Measurements from ENCODE around the gene SETD3.

The SETD3 gene

DNA sequence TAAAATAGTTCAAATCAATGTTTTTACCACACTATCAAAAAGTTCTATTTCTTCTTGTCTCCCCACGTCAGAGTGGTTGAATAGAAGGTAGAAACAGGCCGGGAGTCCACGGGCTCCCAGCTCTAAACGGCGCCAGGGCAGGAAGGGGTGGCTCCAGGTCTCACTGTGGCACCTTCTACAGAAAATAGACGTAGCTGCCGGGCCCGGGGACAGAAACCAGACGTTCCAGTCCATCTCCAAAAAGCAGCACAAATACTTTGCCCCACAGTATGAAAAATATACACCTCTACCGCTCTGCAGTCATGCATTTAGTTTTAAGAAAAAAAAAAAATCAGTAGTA is 31.4 kb upstream of the SETD3 start:
- TF ChIP-seq, protein P1, sequence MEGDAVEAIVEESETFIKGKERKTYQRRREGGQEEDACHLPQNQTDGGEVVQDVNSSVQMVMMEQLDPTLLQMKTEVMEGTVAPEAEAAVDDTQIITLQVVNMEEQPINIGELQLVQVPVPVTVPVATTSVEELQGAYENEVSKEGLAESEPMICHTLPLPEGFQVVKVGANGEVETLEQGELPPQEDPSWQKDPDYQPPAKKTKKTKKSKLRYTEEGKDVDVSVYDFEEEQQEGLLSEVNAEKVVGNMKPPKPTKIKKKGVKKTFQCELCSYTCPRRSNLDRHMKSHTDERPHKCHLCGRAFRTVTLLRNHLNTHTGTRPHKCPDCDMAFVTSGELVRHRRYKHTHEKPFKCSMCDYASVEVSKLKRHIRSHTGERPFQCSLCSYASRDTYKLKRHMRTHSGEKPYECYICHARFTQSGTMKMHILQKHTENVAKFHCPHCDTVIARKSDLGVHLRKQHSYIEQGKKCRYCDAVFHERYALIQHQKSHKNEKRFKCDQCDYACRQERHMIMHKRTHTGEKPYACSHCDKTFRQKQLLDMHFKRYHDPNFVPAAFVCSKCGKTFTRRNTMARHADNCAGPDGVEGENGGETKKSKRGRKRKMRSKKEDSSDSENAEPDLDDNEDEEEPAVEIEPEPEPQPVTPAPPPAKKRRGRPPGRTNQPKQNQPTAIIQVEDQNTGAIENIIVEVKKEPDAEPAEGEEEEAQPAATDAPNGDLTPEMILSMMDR (IDR thresholded peaks at IDR 0.05; ENCODE audit: insufficient read depth, low read depth, low read length, missing control alignments): no peak
- DNase-seq (ENCODE audit: low read depth): no peak

DNA sequence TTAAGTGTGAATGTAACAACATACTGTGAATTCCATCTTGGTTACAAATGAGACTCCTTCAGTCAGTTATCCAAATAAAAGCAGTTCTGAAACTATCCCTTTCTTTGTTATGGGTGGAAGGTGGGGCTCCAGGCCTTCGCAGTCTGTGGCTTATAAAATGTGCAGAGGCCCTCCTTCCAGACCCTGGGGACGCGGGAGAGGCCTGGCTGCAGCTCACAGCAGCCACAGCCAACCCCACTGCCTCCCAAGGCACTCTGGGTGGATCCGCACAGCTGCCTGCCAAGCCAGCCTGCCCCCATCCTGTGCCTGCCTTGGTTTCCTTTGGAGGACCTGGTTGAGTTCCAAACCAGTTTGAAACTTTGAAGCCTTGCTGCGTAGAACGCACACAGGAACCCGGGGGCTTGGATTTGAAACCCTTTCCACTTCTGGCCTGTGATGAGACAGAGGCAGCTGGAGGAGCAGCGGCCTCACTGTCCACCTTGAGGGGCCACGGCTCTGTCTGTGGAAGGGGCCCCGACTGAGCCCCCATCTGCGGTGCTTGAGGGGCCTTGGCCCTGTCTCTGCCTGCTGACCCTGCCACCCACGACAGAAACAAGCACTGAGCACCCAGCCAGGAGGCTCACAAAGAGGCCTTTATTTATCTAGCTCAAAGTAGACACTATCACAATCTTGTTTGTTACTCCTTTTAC is 30.9 kb upstream of the SETD3 start:
- DNase-seq (ENCODE audit: low read depth): no peak
- no peak overlapping the region for H3K4me3 ChIP-seq (ENCODE audit: low read length)
- TF ChIP-seq, protein P1 (IDR thresholded peaks at IDR 0.05; ENCODE audit: insufficient read depth, low read depth, low read length, missing control alignments): no peak

More for the DNA sequence above, 31.4 kb upstream of the SETD3 start:
- H3K4me3 ChIP-seq (ENCODE audit: low read length): no peak overlapping the region

DNA sequence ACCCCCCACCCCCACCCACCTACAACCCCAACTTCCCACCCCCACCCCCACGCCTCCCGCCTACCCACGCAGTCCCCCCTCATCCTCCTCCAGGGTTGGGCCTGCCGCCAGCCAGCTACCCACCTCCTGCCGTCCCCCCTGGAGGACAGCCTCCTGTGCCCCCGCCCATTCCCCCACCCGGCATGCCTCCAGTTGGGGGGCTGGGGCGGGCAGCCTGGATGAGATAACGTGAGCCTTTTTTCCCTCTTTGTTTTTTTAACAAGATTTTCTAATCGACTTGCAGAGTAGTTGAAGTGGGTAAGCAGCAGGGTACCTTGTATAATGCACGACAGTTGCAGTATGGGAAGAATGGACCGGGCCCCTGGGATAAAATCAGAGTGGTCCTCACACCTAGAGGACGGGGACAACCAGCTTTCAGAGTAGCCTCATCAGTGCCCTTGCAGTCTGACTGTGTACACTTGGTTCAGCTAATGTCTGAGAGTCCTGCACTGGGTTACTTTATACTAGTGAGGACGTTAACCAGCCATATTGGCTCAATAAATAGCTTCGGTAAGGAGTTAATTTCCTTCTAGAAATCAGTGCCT is 30.0 kb upstream of the SETD3 start:
- DNase-seq (ENCODE audit: low read depth): no peak
- TF ChIP-seq, protein P1 (IDR thresholded peaks at IDR 0.05; ENCODE audit: insufficient read depth, low read depth, low read length, missing control alignments): no peak
- H3K4me3 ChIP-seq (ENCODE audit: low read length): no peak overlapping the region

DNA sequence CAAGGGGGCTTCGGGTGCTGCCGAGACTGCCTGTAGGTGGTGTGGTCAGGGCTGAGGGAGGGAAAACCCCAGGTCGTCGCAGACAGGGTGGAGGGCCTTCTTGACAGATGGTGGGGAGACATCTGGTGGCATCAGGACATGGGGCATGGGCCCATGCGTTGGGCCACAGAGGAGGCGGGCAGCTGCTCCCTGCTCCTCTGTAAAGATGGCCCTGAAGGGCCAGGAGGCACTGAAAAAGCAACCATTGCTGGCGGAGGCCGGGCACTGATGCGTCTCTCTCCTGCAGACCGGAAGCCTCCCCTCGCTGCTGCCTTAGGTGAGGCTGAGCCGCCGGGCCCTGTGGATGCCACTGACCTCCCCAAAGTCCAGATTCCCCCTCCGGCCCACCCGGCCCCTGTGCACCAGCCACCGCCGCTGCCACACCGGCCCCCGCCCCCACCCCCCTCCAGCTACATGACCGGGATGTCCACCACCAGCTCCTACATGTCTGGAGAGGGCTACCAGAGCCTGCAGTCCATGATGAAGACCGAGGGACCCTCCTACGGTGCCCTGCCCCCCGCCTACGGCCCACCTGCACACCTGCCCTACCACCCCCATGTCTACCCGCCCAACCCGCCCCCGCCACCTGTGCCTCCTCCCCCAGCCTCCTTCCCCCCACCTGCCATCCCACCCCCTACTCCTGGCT is 29.4 kb upstream of the SETD3 start:
- TF ChIP-seq, protein P1 (IDR thresholded peaks at IDR 0.05; ENCODE audit: insufficient read depth, low read depth, low read length, missing control alignments): no peak
- DNase-seq (ENCODE audit: low read depth): no peak
- H3K4me3 ChIP-seq (ENCODE audit: low read length): no peak overlapping the region

DNA sequence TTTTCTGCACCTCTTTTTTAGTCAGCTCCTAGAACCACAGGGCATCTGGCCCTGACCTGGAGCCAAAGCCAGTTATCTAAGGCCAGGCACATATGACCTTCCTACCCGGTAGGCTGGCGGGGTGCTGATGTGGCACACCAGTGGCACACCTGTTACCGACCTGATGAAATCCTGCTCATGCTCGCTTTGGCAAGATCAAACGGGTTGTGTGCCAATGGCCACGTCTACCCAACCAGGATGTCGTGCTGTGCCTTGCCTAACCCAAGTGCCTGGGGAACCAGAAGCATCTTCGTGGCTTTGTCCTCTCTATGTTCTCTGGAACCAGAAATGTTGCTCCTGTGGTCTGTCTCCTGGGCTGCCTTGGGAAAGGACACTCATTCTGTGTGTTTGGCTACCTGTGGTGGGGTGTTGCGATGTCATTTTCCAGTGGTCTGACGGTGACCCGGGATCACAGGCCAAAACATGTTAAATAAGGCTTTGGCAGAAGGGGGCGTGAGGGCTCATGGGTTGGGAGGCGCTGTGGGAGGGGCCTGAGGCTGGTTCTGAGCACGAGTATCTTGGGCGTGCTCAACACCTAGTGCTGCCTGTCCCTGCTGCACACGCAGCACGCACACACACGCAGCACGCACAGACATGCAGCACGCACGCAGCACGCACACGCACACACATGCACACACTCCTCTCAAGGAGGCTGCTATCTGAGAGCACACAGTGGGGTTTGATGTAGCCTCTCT is 28.4 kb upstream of the SETD3 start:
- DNase-seq (ENCODE audit: low read depth): peak; percentile 39
- TF ChIP-seq, protein P1 (IDR thresholded peaks at IDR 0.05; ENCODE audit: insufficient read depth, low read depth, low read length, missing control alignments): no peak
- no peak overlapping the region for H3K4me3 ChIP-seq (ENCODE audit: low read length)

DNA sequence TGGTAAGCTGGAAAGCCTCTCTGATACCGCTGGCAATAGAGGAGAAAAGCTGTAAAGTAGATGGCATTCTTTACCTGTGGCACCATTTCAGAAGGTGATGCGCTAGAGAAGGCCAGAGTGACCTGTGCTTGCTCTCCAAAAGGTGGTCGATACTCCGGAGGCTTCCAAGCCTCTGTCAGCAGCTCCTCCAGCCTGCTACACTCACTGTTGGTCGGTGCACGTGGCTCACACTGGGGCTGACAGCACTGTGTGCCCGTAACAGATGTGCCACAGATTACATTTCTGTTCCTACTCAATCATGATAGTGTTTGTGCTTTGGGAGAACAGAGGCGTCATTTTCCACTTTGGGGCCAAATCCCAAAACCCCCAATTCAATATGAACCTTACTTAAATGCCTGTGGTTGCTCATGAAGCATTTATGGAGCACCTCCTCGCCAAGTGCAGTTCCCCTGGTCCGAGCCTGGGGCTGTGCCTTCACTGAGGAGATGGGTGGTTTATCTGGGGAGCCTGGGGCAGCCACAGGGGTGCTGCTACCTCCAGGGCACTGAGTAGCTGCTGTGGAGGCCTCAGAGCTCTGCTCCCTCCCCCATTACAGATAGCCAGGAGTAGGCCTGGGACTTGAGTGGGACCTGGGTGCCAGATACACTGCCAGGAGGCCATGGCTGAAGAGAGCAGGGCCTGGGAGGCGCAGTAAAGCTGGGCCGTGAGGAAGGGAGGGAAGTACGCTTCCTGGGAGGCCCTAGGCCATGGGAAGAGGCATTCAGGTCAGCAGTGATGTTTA is 27.4 kb upstream of the SETD3 start:
- TF ChIP-seq, protein P1 (IDR thresholded peaks at IDR 0.05; ENCODE audit: insufficient read depth, low read depth, low read length, missing control alignments): no peak
- H3K4me3 ChIP-seq (ENCODE audit: low read length): no peak overlapping the region
- DNase-seq (ENCODE audit: low read depth): no peak

Measured in epithelial cell of esophagus (primary cell).